Body of pancreas (tissue), 4 donors: Measurements from ENCODE around the gene POLG. TPM values are rescaled to one million over a fixed set of nuclear protein-coding genes. Genes with fewer than 3 reads are reported as not detected.

Source experiments
- ATAC-seq: fragments of 150-250 bp; one replicate; pipeline ENCODE4 v1.9.1; 2016
- DNase-seq, 4 donors: peaks; one replicate each; pipeline ENCODE4 v3.0.0-alpha.2; 2019
- H3K27ac ChIP-seq, 4 donors: fragments of 200-600 bp; sonication (generic); 1 replicate in 3 of 4; 2 replicates in 1 of 4; pipeline versions ENCODE4 v1.5.1 to v1.6.1; 2016 to 2019; ENCODE audit warnings: mild to moderate bottlenecking in 1 of 4, mixed read lengths in 1 of 4, moderate library complexity in 1 of 4
- H3K27me3 ChIP-seq, 2 donors: fragments of 200-600 bp; sonication (generic); one replicate each; pipeline ENCODE4 v1.6.0; 2016; ENCODE audit warnings: mild to moderate bottlenecking in 1 of 2
- H3K36me3 ChIP-seq, 2 donors: fragments of 200-600 bp; sonication (generic); replicated peaks in 1 of 2; 2 replicates each; pipeline ENCODE4 v1.5.1; 2016; ENCODE audit warnings: low read depth in 2 of 2; ENCODE audit not compliant: insufficient read depth in 1 of 2
- H3K4me1 ChIP-seq: fragments of 200-600 bp; sonication (generic); one replicate; pipeline ENCODE4 v1.6.0; 2016
- H3K4me3 ChIP-seq, 2 donors: fragments of 200-600 bp; sonication (generic); 1 replicate in 1 of 2; 2 replicates in 1 of 2; pipeline ENCODE4 v1.5.1; 2016 to 2019
- H3K9me3 ChIP-seq, 3 donors: fragments of 200-600 bp; sonication (generic); 1 replicate in 2 of 3; 2 replicates in 1 of 3; pipeline ENCODE4 v1.5.1; 2016
- CTCF ChIP-seq, 7 experiments: fragments of 450-650 bp in 4 of 7; fragments of 200-600 bp in 3 of 7; sonication (generic) in 3 of 7; IDR thresholded peaks; one replicate each; pipeline ENCODE4 v1.5.1; 2016 to 2019; ENCODE audit warnings: antibody characterized with exemption in 7 of 7
- POLR2A ChIP-seq, 3 donors: fragments of 450-650 bp; IDR thresholded peaks; one replicate each; pipeline ENCODE4 v1.6.1; 2016; ENCODE audit warnings: antibody characterized with exemption in 3 of 3, mild to moderate bottlenecking in 2 of 3
- WGBS, 2 donors: methylation state at CpG; one replicate each; pipeline ENCODE4 v1.1.5; 2017; 5-methylcytosine and 5-hydroxymethylcytosine counted together
- intact Hi-C: fragments of 100-400 bp; cut with DNase I; formaldehyde crosslinking; loops from one replicate; pipeline ENCODE4 v1.15.1; 2023
- total RNA-seq, 2 donors: library from RNA; depleted of rRNA; stranded (reverse); fragments of >200 nt; gene quantifications; one replicate each; pipeline ENCODE4 v1.1.0, GENCODE V29; 2016

POLG gene
- total RNA-seq, 2 donors from 2014 or later, result 60.7 to 67.2 TPM

- DNase-seq, result peak; percentile 58 to 71 (median 65)
- ATAC-seq, result peak; percentile 58
- no peaks in the 10 kb centered on the region for H3K9me3 ChIP-seq
- no peaks in the 10 kb centered on the region for H3K36me3 ChIP-seq
- intact Hi-C loops, result no loop called here
- TF ChIP-seq CTCF (IDR thresholded peaks at IDR 0.05) (peak in 6 of 7 experiments; percentile 12 to 49 (median 40)), POLR2A (IDR thresholded peaks at IDR 0.05) (no peak)
- H3K4me1 ChIP-seq, result peaks cover 26% of the 10 kb centered on the region
- WGBS, 2 donors, result 13 to 14% methylated on average over 13 of the region's 13 CpGs
- H3K27me3 ChIP-seq, result peaks cover 0 to 22% of the 10 kb centered on the region in 2 donors
- H3K4me3 ChIP-seq, result no peak overlapping the region
- peak overlapping the region in 1 of 4 donors; percentile 46 for H3K27ac ChIP-seq
These were observed 22.1 kb upstream of the POLG start for GRCh38 chr15:89356634-89357298.

- 48 to 82% methylated on average over 2 of the region's 2 CpGs for WGBS, 2 donors
- intact Hi-C loops, result no loop called here
These were observed 19.4 kb upstream of the POLG start for GRCh38 chr15:89353991-89354390.

GRCh38 chr15:89352476-89352875 lies 17.9 kb upstream of the POLG start:
- peaks cover 7% of the 10 kb centered on the region for H3K4me1 ChIP-seq
- intact Hi-C loops, result no loop called here
- no peak for DNase-seq
- H3K27ac ChIP-seq, result no peak overlapping the region
- H3K4me3 ChIP-seq, result no peak overlapping the region
- TF ChIP-seq POLR2A (IDR thresholded peaks at IDR 0.05), result no peak
- no peak for TF ChIP-seq CTCF (IDR thresholded peaks at IDR 0.05)
- no peaks in the 10 kb centered on the region for H3K36me3 ChIP-seq
- no peaks in the 10 kb centered on the region for H3K9me3 ChIP-seq
- ATAC-seq, result no peak
- H3K27me3 ChIP-seq, result no peaks in the 10 kb centered on the region
- WGBS, 2 donors, result 74 to 87% methylated on average over 2 to 4 of the region's 4 CpGs

More at GRCh38 chr15:89353991-89354390, 19.4 kb upstream of the POLG start:
- Histone ChIP-seq H3K36me3 (no peaks in the 10 kb centered on the region), H3K27ac (no peak overlapping the region), H3K4me3 (no peak overlapping the region), H3K4me1 (peaks cover 16% of the 10 kb centered on the region), H3K27me3 (peaks cover 0 to under 1% of the 10 kb centered on the region in 2 donors), H3K9me3 (no peaks in the 10 kb centered on the region)
- no peak for TF ChIP-seq CTCF (IDR thresholded peaks at IDR 0.05)
- TF ChIP-seq POLR2A (IDR thresholded peaks at IDR 0.05), result no peak
- DNase-seq, result no peak
- ATAC-seq, result no peak

GRCh38 chr15:89349206-89349558 lies 14.6 kb upstream of the POLG start:
- Histone ChIP-seq H3K27ac (no peak overlapping the region), H3K4me3 (no peak overlapping the region), H3K4me1 (no peaks in the 10 kb centered on the region), H3K36me3 (no peaks in the 10 kb centered on the region), H3K27me3 (no peaks in the 10 kb centered on the region), H3K9me3 (no peaks in the 10 kb centered on the region)
- intact Hi-C loops, result no loop called here
- DNase-seq (no peak), ATAC-seq (no peak)
- TF ChIP-seq CTCF (IDR thresholded peaks at IDR 0.05) (no peak), POLR2A (IDR thresholded peaks at IDR 0.05) (no peak)
- WGBS, 2 donors, result 59% methylated on average over 5 of the region's 5 CpGs
